ENCODE results near the gene MYLK. TPM values are rescaled to one million over a fixed set of nuclear protein-coding genes. Genes with fewer than 3 reads are reported as not detected.

The MYLK gene
- total RNA-seq, 1 donor from 2014 or later: 24.3 TPM

DNA sequence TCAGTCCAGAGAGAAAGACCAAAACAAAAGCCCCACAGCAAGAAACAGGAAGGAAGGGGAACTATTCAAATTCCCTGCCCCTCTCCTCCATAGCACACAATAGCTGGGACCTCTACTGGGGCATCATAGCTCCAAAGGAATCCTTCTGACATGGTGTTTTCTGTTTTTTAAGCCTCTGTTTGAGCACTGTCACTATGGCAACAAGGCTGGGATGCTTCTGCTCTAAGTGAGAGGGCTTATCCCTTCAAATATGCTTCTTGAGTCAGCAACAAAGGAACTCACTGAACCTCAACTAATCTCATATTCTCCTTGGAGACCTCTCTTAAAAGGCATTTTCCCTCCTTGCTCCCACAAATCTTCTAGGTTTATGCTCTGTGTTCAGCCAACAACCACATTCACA, 40.5 kb downstream of the MYLK start:
- Mint-ChIP-seq H3K27ac (ENCODE audit: unreplicated experiment) (no peak overlapping the region), H3K4me1 (ENCODE audit: unreplicated experiment) (no peaks in the 10 kb centered on the region), H3K36me3 (ENCODE audit: unreplicated experiment) (peaks cover 5% of the 10 kb centered on the region), H3K9me3 (ENCODE audit: unreplicated experiment) (peaks cover 36% of the 10 kb centered on the region), H3K4me3 (ENCODE audit: unreplicated experiment) (no peak overlapping the region), H3K27me3 (ENCODE audit: unreplicated experiment) (no peaks in the 10 kb centered on the region)
- no peak for DNase-seq (ENCODE audit: extremely low spot score, unreplicated experiment)
- TF ChIP-seq, protein P1, sequence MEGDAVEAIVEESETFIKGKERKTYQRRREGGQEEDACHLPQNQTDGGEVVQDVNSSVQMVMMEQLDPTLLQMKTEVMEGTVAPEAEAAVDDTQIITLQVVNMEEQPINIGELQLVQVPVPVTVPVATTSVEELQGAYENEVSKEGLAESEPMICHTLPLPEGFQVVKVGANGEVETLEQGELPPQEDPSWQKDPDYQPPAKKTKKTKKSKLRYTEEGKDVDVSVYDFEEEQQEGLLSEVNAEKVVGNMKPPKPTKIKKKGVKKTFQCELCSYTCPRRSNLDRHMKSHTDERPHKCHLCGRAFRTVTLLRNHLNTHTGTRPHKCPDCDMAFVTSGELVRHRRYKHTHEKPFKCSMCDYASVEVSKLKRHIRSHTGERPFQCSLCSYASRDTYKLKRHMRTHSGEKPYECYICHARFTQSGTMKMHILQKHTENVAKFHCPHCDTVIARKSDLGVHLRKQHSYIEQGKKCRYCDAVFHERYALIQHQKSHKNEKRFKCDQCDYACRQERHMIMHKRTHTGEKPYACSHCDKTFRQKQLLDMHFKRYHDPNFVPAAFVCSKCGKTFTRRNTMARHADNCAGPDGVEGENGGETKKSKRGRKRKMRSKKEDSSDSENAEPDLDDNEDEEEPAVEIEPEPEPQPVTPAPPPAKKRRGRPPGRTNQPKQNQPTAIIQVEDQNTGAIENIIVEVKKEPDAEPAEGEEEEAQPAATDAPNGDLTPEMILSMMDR (IDR thresholded peaks at IDR 0.05): no peak

GRCh38 chr3:123842711-123843110, 41.4 kb downstream of the MYLK start:
- Mint-ChIP-seq H3K9me3 (ENCODE audit: unreplicated experiment) (peaks cover 40% of the 10 kb centered on the region), H3K36me3 (ENCODE audit: unreplicated experiment) (peaks cover 6% of the 10 kb centered on the region), H3K27me3 (ENCODE audit: unreplicated experiment) (no peaks in the 10 kb centered on the region), H3K4me3 (ENCODE audit: unreplicated experiment) (no peak overlapping the region), H3K4me1 (ENCODE audit: unreplicated experiment) (no peaks in the 10 kb centered on the region), H3K27ac (ENCODE audit: unreplicated experiment) (no peak overlapping the region)
- TF ChIP-seq, protein P1 (IDR thresholded peaks at IDR 0.05): no peak
- DNase-seq (ENCODE audit: extremely low spot score, unreplicated experiment): no peak

GRCh38 chr3:123841476-123842238, 42.5 kb downstream of the MYLK start:
- peaks cover 8% of the 10 kb centered on the region for H3K36me3 Mint-ChIP-seq (ENCODE audit: unreplicated experiment)
- no peaks in the 10 kb centered on the region for H3K4me1 Mint-ChIP-seq (ENCODE audit: unreplicated experiment)
- no peak for DNase-seq (ENCODE audit: extremely low spot score, unreplicated experiment)
- TF ChIP-seq, protein P1 (IDR thresholded peaks at IDR 0.05): no peak
- H3K4me3 Mint-ChIP-seq (ENCODE audit: unreplicated experiment): no peak overlapping the region
- H3K27me3 Mint-ChIP-seq (ENCODE audit: unreplicated experiment): no peaks in the 10 kb centered on the region
- no peak overlapping the region for H3K27ac Mint-ChIP-seq (ENCODE audit: unreplicated experiment)
- peaks cover 42% of the 10 kb centered on the region for H3K9me3 Mint-ChIP-seq (ENCODE audit: unreplicated experiment)

DNA sequence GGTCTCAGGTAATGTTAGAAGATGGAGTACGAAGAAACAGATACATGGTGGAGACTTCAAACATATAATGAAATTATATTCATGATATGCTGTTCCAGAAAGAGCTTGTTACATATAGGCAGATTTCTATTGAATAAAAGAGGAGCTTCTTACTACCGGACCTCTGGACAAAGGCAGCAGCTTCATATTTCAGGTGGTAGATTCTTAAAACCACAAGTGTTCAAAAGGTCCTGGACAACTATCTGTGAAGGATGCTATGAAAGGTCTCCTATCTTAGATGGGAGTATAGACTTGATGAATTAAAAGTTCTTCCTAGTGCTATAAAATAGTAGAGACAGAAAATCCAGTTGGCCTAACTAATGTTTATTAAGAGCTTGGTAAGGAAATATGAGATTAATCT, 43.2 kb downstream of the MYLK start:
- no peaks in the 10 kb centered on the region for H3K27me3 Mint-ChIP-seq (ENCODE audit: unreplicated experiment)
- TF ChIP-seq, protein P1 (IDR thresholded peaks at IDR 0.05): no peak
- peaks cover 8% of the 10 kb centered on the region for H3K36me3 Mint-ChIP-seq (ENCODE audit: unreplicated experiment)
- H3K4me3 Mint-ChIP-seq (ENCODE audit: unreplicated experiment): no peak overlapping the region
- H3K9me3 Mint-ChIP-seq (ENCODE audit: unreplicated experiment): peaks cover 37% of the 10 kb centered on the region
- no peaks in the 10 kb centered on the region for H3K4me1 Mint-ChIP-seq (ENCODE audit: unreplicated experiment)
- H3K27ac Mint-ChIP-seq (ENCODE audit: unreplicated experiment): no peak overlapping the region
- no peak for DNase-seq (ENCODE audit: extremely low spot score, unreplicated experiment)

- H3K4me1 Mint-ChIP-seq (ENCODE audit: unreplicated experiment): peaks cover 11% of the 10 kb centered on the region
- peaks cover 8% of the 10 kb centered on the region for H3K36me3 Mint-ChIP-seq (ENCODE audit: unreplicated experiment)
- DNase-seq (ENCODE audit: extremely low spot score, unreplicated experiment): no peak
- peaks cover 37% of the 10 kb centered on the region for H3K9me3 Mint-ChIP-seq (ENCODE audit: unreplicated experiment)
- no peaks in the 10 kb centered on the region for H3K27me3 Mint-ChIP-seq (ENCODE audit: unreplicated experiment)
- H3K4me3 Mint-ChIP-seq (ENCODE audit: unreplicated experiment): no peak overlapping the region
- H3K27ac Mint-ChIP-seq (ENCODE audit: unreplicated experiment): no peak overlapping the region
- TF ChIP-seq, protein P1 (IDR thresholded peaks at IDR 0.05): no peak
These were observed 46.3 kb downstream of the MYLK start for GRCh38 chr3:123837858-123838257.
